DOHH2 (cell line): ENCODE results near the gene BCL2L13.

Source experiments
- CTCF ChIP-seq: fragments of 200-600 bp; sonication (generic); IDR thresholded peaks from one replicate; pipeline ENCODE4 v1.5.1; 2014; ENCODE audit warnings: antibody characterized with exemption, mild to moderate bottlenecking, low read depth, low read length; ENCODE audit not compliant: poor library complexity, severe bottlenecking
- EZH2phosphoT487 ChIP-seq: fragments of 200-600 bp; sonication (generic); IDR thresholded peaks from 2 replicates; pipeline ENCODE4 v1.6.1; 2017; ENCODE audit warnings: borderline replicate concordance, mild to moderate bottlenecking, antibody characterized with exemption, low read length, moderate library complexity, mixed read lengths

DNA sequence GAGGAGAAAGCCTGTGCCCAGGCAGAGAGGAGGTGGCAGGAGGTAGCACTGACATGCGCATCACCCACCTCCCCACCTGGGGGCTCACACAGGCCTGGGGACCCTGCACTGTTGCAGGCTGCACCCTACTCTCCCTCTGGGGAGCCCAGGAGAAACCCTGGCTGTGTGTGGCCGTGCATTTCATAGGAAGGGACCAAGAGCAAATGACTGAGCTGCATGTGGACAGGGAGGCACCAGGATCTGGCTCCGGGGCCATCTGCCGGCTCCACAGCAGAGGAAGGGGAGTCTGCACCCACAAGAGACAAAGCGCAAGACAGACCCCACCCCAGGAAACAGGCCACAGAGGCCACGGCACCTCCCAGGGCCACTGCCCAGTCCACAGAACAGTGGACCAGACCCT, 113.0 kb downstream of the BCL2L13 start:
- TF ChIP-seq CTCF (no peak), EZH2phosphoT487 (no peak)
